Coronary artery (tissue), 2 donors: ENCODE data around the gene AP5S1.

ENCODE experiments used
- DNase-seq: peaks from one replicate; pipeline ENCODE4 v3.0.0-alpha.2; 2017; ENCODE audit warnings: low spot score
- H3K27ac ChIP-seq, 2 donors: fragments of 200-600 bp; sonication (generic); one replicate each; pipeline ENCODE4 v1.5.1; 2016 to 2019
- H3K4me3 ChIP-seq: fragments of 200-600 bp; sonication (generic); 2 replicates; pipeline ENCODE4 v1.5.1; 2016; ENCODE audit warnings: mild to moderate bottlenecking, moderate library complexity
- CTCF ChIP-seq: fragments of 200-600 bp; sonication (generic); IDR thresholded peaks from one replicate; pipeline ENCODE4 v1.5.1; 2019; ENCODE audit warnings: antibody characterized with exemption

Gene AP5S1

DNA sequence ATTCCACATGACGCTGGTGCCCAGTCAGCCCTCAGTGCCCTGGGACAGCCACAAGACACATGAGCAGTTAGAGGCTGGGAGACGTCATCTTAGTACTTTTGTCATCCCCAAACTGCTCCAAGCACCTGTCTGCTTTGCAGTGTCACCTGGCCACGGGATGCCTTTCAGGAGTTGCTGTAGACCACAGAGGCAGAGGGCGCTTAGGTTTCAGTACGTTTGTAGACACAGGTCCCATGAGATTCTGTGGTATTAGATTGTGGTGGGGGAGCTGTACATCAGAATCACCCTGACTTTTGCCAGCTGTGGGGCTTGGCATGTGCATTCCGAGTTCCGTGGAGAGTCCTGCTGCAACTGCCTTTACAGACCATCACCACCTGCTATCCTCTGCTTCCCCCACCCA is 43.0 kb downstream of the AP5S1 start:
- no peak overlapping the region for H3K4me3 ChIP-seq
- H3K27ac ChIP-seq, result no peak overlapping the region
- no peak for TF ChIP-seq CTCF
- no peak for DNase-seq

GRCh38 chr20:3864518-3864917 is 44.2 kb downstream of the AP5S1 start:
- DNase-seq, result no peak
- no peak overlapping the region for H3K27ac ChIP-seq
- no peak overlapping the region for H3K4me3 ChIP-seq
- TF ChIP-seq CTCF, result no peak

GRCh38 chr20:3865152-3865886 is 45.0 kb downstream of the AP5S1 start:
- TF ChIP-seq CTCF, result no peak
- Histone ChIP-seq H3K27ac (no peak overlapping the region), H3K4me3 (no peak overlapping the region)
- DNase-seq, result no peak

DNA sequence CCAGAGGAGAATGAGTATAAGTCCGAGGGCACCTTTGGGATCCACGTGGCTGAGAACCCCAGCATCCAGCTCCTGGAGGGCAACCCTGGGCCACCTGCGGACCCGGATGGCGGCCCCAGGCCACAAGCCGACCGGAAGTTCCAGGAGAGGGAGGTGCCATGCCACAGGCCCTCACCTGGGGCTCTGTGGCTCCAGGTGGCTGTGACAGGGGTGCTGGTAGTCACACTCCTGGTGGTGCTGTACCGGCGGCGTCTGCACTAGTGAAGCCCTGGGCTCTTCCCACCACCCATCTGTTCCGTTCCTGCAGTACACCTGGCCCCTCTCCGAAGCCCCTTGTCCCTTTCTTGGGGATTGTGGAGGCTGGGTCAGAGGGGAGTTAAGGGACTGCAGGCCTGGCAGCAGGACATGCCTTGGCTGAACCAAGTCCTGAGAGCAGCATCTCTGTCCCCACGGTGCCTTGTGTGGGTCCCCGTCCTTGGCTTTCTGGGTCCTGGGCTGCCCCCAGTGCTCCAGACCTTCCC is 45.6 kb downstream of the AP5S1 start:
- no peak for DNase-seq
- Histone ChIP-seq H3K27ac (no peak overlapping the region), H3K4me3 (no peak overlapping the region)
- TF ChIP-seq CTCF, result no peak

DNA sequence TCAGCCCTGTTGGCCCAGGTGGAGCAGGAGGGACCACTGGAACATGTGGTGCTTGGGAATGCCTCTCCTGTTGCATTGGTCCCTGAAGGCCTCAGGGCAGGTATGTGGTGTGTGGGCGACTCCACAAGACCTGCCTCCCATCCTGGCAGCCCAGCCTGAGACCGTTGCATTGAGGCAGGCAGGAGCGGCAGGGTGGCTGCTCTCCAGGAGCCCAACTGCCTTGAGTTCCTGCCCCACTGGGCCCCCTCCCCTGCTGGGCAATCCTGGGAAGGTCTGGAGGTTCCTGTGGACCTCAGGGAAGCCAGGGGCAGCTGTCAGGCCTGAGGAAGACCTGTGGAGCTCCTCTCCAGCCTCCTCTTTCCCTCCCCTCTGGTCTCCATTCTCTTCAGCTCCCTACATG is 46.1 kb downstream of the AP5S1 start:
- no peak for DNase-seq
- Histone ChIP-seq H3K4me3 (no peak overlapping the region), H3K27ac (no peak overlapping the region)
- no peak for TF ChIP-seq CTCF

DNA sequence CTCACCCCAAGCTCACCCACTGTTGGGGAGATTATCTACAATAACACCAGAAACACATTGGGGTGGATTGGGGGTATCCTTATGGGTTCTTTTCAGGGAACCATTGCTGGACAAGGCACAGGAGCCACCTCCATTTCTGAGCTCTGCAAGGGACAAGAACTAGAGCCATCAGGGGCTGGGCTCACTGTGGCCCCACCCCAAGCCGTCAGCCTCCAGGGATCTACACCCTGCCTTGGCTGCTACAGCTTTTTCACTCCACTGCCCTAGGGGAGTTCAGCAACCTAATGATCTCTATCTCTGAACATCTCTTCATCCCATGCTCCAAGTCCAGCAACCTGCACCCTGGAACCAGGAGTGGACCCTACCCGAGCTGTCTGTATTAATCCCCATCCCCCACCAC is 47.5 kb downstream of the AP5S1 start:
- no peak for TF ChIP-seq CTCF
- H3K27ac ChIP-seq, result no peak overlapping the region
- no peak overlapping the region for H3K4me3 ChIP-seq
- DNase-seq, result no peak

GRCh38 chr20:3869839-3870634 is 49.7 kb downstream of the AP5S1 start:
- H3K4me3 ChIP-seq, result no peak overlapping the region
- H3K27ac ChIP-seq, result no peak overlapping the region
- no peak for DNase-seq
- TF ChIP-seq CTCF, result no peak
